ENCODE results near the gene FAT4. TPM values are rescaled to one million over a fixed set of nuclear protein-coding genes. Genes with fewer than 3 reads are reported as not detected.

The FAT4 gene
- polyA plus RNA-seq, 1 donor from 2014 or later: 5.6 TPM

DNA sequence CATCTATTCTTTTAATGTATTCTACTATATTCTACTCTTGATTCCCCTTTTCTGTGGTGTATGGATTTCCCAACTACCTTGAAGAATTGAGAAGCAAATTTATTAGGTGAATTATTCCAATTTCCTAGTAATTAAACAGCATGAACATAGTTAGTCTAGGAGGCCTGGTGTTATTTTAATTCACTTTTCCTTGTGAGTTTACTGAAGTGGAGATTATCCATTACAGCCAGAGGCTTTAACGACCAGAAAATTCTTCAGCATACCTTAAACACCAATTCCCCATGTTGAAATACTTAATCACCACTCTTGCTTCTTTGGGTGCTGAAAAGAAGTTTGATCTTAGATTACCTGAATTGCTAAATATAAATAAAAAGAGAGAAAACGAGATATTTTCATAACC lies 29.4 kb downstream of the FAT4 start:
- H4K20me1 ChIP-seq (ENCODE audit: insufficient read depth): no peaks in the 10 kb centered on the region
- no peaks in the 10 kb centered on the region for H3F3A ChIP-seq (ENCODE audit: insufficient read depth, low read length, poor library complexity, severe bottlenecking)
- no peaks in the 10 kb centered on the region for H3K9me2 ChIP-seq (ENCODE audit: insufficient read depth, low read length)
- H2AFZ ChIP-seq (ENCODE audit: low read depth, low read length): no peak overlapping the region
- H3K9ac ChIP-seq (ENCODE audit: low read length): no peak overlapping the region
- TF ChIP-seq RAD21 (conservative IDR thresholded peaks at IDR 0.05) (no peak), SMC3 (conservative IDR thresholded peaks at IDR 0.05; ENCODE audit: poor library complexity) (no peak), EZH2 (IDR thresholded peaks at IDR 0.05; ENCODE audit: borderline replicate concordance, insufficient read depth, low read length, poor library complexity, severe bottlenecking) (no peak), MXI1 (conservative IDR thresholded peaks at IDR 0.05; ENCODE audit: poor library complexity, severe bottlenecking) (no peak), TAF1 (IDR thresholded peaks at IDR 0.05; ENCODE audit: low read depth) (no peak), REST (IDR thresholded peaks at IDR 0.05; ENCODE audit: borderline replicate concordance) (no peak), EP300 (conservative IDR thresholded peaks at IDR 0.05; ENCODE audit: poor library complexity, severe bottlenecking) (no peak), POLR2AphosphoS5 (IDR thresholded peaks at IDR 0.05) (no peak)
- TF ChIP-seq, protein P1, sequence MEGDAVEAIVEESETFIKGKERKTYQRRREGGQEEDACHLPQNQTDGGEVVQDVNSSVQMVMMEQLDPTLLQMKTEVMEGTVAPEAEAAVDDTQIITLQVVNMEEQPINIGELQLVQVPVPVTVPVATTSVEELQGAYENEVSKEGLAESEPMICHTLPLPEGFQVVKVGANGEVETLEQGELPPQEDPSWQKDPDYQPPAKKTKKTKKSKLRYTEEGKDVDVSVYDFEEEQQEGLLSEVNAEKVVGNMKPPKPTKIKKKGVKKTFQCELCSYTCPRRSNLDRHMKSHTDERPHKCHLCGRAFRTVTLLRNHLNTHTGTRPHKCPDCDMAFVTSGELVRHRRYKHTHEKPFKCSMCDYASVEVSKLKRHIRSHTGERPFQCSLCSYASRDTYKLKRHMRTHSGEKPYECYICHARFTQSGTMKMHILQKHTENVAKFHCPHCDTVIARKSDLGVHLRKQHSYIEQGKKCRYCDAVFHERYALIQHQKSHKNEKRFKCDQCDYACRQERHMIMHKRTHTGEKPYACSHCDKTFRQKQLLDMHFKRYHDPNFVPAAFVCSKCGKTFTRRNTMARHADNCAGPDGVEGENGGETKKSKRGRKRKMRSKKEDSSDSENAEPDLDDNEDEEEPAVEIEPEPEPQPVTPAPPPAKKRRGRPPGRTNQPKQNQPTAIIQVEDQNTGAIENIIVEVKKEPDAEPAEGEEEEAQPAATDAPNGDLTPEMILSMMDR (IDR thresholded peaks at IDR 0.05; ENCODE audit: poor library complexity, severe bottlenecking): no peak
- H3K79me2 ChIP-seq (replicated peaks; ENCODE audit: insufficient read depth, low read length): peaks cover 9% of the 10 kb centered on the region
- no peak overlapping the region for H3K4me2 ChIP-seq (ENCODE audit: low read length)
- H3K27me3 ChIP-seq (ENCODE audit: insufficient read depth, low read depth, low read length): no peaks in the 10 kb centered on the region
- no peak overlapping the region for H3K4me3 ChIP-seq (ENCODE audit: low read length)
- no peaks in the 10 kb centered on the region for H3K9me3 ChIP-seq (ENCODE audit: low read length)
- no peak overlapping the region for H3K27ac ChIP-seq (ENCODE audit: low read length)
- no peaks in the 10 kb centered on the region for H3K36me3 ChIP-seq (ENCODE audit: insufficient read depth, low read length)

GRCh38 chr4:125346616-125347015 lies 31.9 kb downstream of the FAT4 start:
- no peak overlapping the region for H3K27ac ChIP-seq (ENCODE audit: low read length)
- no peak overlapping the region for H3K9ac ChIP-seq (ENCODE audit: low read length)
- no peaks in the 10 kb centered on the region for H3K9me2 ChIP-seq (ENCODE audit: insufficient read depth, low read length)
- H3K4me3 ChIP-seq (ENCODE audit: low read length): no peak overlapping the region
- no peaks in the 10 kb centered on the region for H4K20me1 ChIP-seq (ENCODE audit: insufficient read depth)
- no peaks in the 10 kb centered on the region for H3K27me3 ChIP-seq (ENCODE audit: insufficient read depth, low read depth, low read length)
- H2AFZ ChIP-seq (ENCODE audit: low read depth, low read length): no peak overlapping the region
- H3K9me3 ChIP-seq (ENCODE audit: low read length): no peaks in the 10 kb centered on the region
- peaks cover 9% of the 10 kb centered on the region for H3K79me2 ChIP-seq (replicated peaks; ENCODE audit: insufficient read depth, low read length)
- H3K36me3 ChIP-seq (ENCODE audit: insufficient read depth, low read length): no peaks in the 10 kb centered on the region
- H3K4me2 ChIP-seq (ENCODE audit: low read length): no peak overlapping the region
- no peaks in the 10 kb centered on the region for H3F3A ChIP-seq (ENCODE audit: insufficient read depth, low read length, poor library complexity, severe bottlenecking)
- TF ChIP-seq EZH2 (IDR thresholded peaks at IDR 0.05; ENCODE audit: borderline replicate concordance, insufficient read depth, low read length, poor library complexity, severe bottlenecking) (no peak), REST (IDR thresholded peaks at IDR 0.05; ENCODE audit: borderline replicate concordance) (no peak), MXI1 (conservative IDR thresholded peaks at IDR 0.05; ENCODE audit: poor library complexity, severe bottlenecking) (no peak), TAF1 (IDR thresholded peaks at IDR 0.05; ENCODE audit: low read depth) (no peak), POLR2AphosphoS5 (IDR thresholded peaks at IDR 0.05) (no peak), EP300 (conservative IDR thresholded peaks at IDR 0.05; ENCODE audit: poor library complexity, severe bottlenecking) (no peak), SMC3 (conservative IDR thresholded peaks at IDR 0.05; ENCODE audit: poor library complexity) (no peak)
- TF ChIP-seq, protein P1 (IDR thresholded peaks at IDR 0.05; ENCODE audit: poor library complexity, severe bottlenecking): no peak
